Fibroblast of villous mesenchyme (primary cell): ENCODE measurements around the gene ANTXR2. TPM values are rescaled to one million over a fixed set of nuclear protein-coding genes. Genes with fewer than 3 reads are reported as not detected.

Source experiments
- DNase-seq: peaks from one replicate; pipeline ENCODE4 v3.0.0-alpha.2; 2010; ENCODE audit warnings: low read depth
- H3K4me3 ChIP-seq: 2 replicates; pipeline ENCODE4 v1.5.1; 2011; ENCODE audit warnings: low read depth, mild to moderate bottlenecking, low read length
- CTCF ChIP-seq: IDR thresholded peaks from 2 replicates; pipeline ENCODE4 v1.5.1; 2012; ENCODE audit warnings: low read depth, mild to moderate bottlenecking, low read length; ENCODE audit not compliant: insufficient read depth
- total RNA-seq: library from RNA; depleted of rRNA; stranded (reverse); fragments of >200 nt; gene quantifications from 2 replicates; pipeline ENCODE4 v1.2.3, GENCODE V29; 2012

Gene ANTXR2
- total RNA-seq, 1 donor, result 107 TPM

GRCh38 chr4:80099671-80100070 is 26.6 kb upstream of the ANTXR2 start:
- DNase-seq, result no peak
- no peak overlapping the region for H3K4me3 ChIP-seq

GRCh38 chr4:80098635-80099034 is 25.6 kb upstream of the ANTXR2 start:
- TF ChIP-seq CTCF, result no peak
- no peak for DNase-seq
- no peak overlapping the region for H3K4me3 ChIP-seq

More at GRCh38 chr4:80099671-80100070, 26.6 kb upstream of the ANTXR2 start:
- TF ChIP-seq CTCF, result no peak

GRCh38 chr4:80097400-80098177 is 24.6 kb upstream of the ANTXR2 start:
- DNase-seq, result peak; percentile 80
- TF ChIP-seq CTCF, result no peak
- H3K4me3 ChIP-seq, result no peak overlapping the region

GRCh38 chr4:80096175-80096850 is 23.3 kb upstream of the ANTXR2 start:
- H3K4me3 ChIP-seq, result no peak overlapping the region
- no peak for DNase-seq
- TF ChIP-seq CTCF, result no peak

GRCh38 chr4:80094191-80094590 is 21.2 kb upstream of the ANTXR2 start:
- H3K4me3 ChIP-seq, result no peak overlapping the region
- no peak for TF ChIP-seq CTCF
- peak; percentile 82 for DNase-seq

GRCh38 chr4:80093563-80093962 is 20.5 kb upstream of the ANTXR2 start:
- TF ChIP-seq CTCF, result no peak
- no peak overlapping the region for H3K4me3 ChIP-seq
- DNase-seq, result no peak
